Brain microvascular endothelial cell (primary cell): ENCODE results near the gene ADARB2.

Source experiments
- DNase-seq: peaks from one replicate; pipeline ENCODE4 v3.0.0-alpha.2; 2020
- H3K27ac ChIP-seq: fragments of 250-450 bp; sonication (Bioruptor Pico); 2 replicates; pipeline ENCODE4 v1.5.1; 2020; ENCODE audit warnings: mild to moderate bottlenecking, moderate library complexity
- H3K27me3 ChIP-seq: fragments of 250-450 bp; sonication (Bioruptor Pico); replicated peaks from 2 replicates; pipeline ENCODE4 v1.5.1; 2020; ENCODE audit warnings: mild to moderate bottlenecking
- H3K36me3 ChIP-seq: fragments of 250-450 bp; sonication (Bioruptor Pico); replicated peaks from 2 replicates; pipeline ENCODE4 v1.5.1; 2020; ENCODE audit warnings: mild to moderate bottlenecking
- H3K4me3 ChIP-seq: 2 replicates; pipeline ENCODE4 v1.5.1; 2011; ENCODE audit warnings: low read depth, mild to moderate bottlenecking, control low read depth, low read length, moderate library complexity
- in situ Hi-C: cut with HindIII; loops from 2 replicates; pipeline ENCODE4 v1.10.0; 2017; ENCODE audit warnings: low sequenced_read_pairs, low pct_ligation_motif_present
- TF ChIP-seq, protein P1 (sequence below): IDR thresholded peaks from 2 replicates; pipeline ENCODE4 v1.5.1; 2011; ENCODE audit warnings: low read depth, mild to moderate bottlenecking, moderate library complexity, low read length, control low read depth, inconsistent platforms; ENCODE audit errors: missing control alignments

Gene ADARB2

GRCh38 chr10:1664333-1664964 is 72.9 kb downstream of the ADARB2 start:
- TF ChIP-seq, protein P1, sequence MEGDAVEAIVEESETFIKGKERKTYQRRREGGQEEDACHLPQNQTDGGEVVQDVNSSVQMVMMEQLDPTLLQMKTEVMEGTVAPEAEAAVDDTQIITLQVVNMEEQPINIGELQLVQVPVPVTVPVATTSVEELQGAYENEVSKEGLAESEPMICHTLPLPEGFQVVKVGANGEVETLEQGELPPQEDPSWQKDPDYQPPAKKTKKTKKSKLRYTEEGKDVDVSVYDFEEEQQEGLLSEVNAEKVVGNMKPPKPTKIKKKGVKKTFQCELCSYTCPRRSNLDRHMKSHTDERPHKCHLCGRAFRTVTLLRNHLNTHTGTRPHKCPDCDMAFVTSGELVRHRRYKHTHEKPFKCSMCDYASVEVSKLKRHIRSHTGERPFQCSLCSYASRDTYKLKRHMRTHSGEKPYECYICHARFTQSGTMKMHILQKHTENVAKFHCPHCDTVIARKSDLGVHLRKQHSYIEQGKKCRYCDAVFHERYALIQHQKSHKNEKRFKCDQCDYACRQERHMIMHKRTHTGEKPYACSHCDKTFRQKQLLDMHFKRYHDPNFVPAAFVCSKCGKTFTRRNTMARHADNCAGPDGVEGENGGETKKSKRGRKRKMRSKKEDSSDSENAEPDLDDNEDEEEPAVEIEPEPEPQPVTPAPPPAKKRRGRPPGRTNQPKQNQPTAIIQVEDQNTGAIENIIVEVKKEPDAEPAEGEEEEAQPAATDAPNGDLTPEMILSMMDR = no peak
- Histone ChIP-seq H3K4me3 (no peak overlapping the region), H3K27me3 (no peaks in the 10 kb centered on the region), H3K36me3 (no peaks in the 10 kb centered on the region), H3K27ac (no peak overlapping the region)
- no peak for DNase-seq
- in situ Hi-C loops = no loop called here

GRCh38 chr10:1663226-1663625 is 74.1 kb downstream of the ADARB2 start:
- in situ Hi-C loops = no loop called here
- H3K4me3 ChIP-seq = no peak overlapping the region
- H3K36me3 ChIP-seq = no peaks in the 10 kb centered on the region
- DNase-seq = no peak
- H3K27ac ChIP-seq = no peak overlapping the region
- no peaks in the 10 kb centered on the region for H3K27me3 ChIP-seq
- TF ChIP-seq, protein P1 = no peak

DNA sequence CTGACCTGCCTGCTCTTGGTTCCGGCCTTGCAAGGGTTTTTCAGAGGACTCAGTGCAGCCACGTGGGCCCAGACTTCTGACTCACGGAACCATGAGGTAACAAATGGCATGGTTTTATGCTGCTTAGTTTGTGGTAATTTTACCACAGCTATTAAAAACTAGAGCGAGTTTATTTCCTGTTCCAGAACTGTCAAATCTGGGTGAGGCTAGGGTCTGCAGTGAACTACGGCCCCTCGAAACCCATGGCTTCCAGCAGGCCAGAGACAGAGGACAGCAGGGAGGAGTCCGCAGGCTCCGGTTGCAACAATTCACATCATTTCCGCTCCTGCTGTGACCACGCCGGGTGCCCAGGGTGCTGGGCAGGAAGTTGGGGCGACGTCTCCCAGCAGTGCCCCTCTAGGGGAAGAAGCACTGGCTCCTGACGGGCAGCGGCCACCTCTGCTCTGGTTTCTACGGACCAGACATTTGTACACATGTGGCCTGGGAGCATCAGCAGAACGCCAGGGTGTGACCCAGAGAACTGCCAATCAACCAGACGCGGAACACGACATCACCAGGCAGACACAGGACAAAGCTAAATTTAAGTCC is 74.8 kb downstream of the ADARB2 start:
- Histone ChIP-seq H3K36me3 (no peaks in the 10 kb centered on the region), H3K27me3 (no peaks in the 10 kb centered on the region), H3K27ac (no peak overlapping the region), H3K4me3 (no peak overlapping the region)
- TF ChIP-seq, protein P1 = no peak
- DNase-seq = no peak
- in situ Hi-C loops = no loop called here

DNA sequence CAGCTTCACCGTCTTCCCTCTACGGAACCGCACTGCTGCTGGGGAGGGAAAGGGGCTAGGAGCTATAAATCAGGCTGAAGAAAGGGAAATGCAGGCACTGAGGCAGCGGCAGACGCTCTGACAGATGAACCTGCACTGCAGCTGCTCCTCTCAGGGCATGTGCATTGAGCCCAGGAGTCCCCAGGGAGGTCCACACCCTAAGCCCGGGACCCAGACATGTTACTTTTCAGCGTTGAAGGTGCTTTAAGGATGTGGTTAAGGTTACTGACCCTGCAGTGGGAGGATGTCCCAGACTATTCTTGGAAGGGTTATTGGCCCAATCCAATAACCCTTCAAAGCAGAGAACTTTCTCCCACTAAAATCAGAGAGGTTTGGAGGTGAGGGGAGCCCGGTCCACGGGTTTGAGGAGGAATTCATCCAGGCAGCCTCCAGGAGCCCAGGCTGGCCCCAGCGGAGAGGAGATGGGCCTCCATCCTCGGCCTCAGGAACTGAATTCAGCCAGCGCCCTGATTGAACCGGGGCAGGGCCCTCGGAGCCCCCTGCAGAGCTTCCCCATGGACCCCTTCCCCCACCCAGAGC is 75.4 kb downstream of the ADARB2 start:
- Histone ChIP-seq H3K27ac (no peak overlapping the region), H3K4me3 (no peak overlapping the region), H3K27me3 (no peaks in the 10 kb centered on the region), H3K36me3 (no peaks in the 10 kb centered on the region)
- DNase-seq = no peak
- in situ Hi-C loops = no loop called here
- TF ChIP-seq, protein P1 = no peak

DNA sequence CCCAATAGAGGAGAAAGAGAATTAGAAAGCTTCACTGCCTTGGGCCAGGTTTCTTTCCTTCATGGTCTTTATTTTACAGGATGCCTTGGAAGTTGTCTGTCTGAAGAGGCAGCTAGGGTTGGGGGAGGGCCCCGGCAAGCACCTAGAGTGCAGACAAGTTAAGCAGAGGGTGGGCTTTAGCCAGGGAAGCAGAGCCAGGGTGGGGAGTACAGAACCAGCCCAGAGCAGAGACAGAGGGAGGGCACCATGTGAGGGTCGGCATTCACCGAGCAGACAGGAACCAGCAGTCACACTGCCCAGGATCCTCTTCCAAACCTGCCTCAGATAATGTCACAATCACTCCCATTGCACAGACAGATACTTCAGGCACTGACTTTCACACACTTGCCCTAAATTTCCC is 75.9 kb downstream of the ADARB2 start:
- Histone ChIP-seq H3K4me3 (no peak overlapping the region), H3K27me3 (no peaks in the 10 kb centered on the region), H3K27ac (no peak overlapping the region), H3K36me3 (no peaks in the 10 kb centered on the region)
- no peak for DNase-seq
- TF ChIP-seq, protein P1 = no peak
- in situ Hi-C loops = no loop called here
